ENCODE results near the gene GPR137.

GRCh38 chr11:64304032-64304315, 18.3 kb downstream of the GPR137 start:
- TF ChIP-seq CTCF (IDR thresholded peaks at IDR 0.05) (no peak), POLR2A (IDR thresholded peaks at IDR 0.05) (no peak), EP300 (IDR thresholded peaks at IDR 0.05) (no peak)
